DMS 273 (cell line): Measurements from ENCODE around the gene XRN2.
"Not testable (repeated sequence)": the region's sequence is repeated elsewhere in the genome, so short reads cannot be mapped to it uniquely, and the experiment has no call there.

Source experiments
- DNase-seq: peaks from one replicate; lab custom pipeline; 2025; ENCODE audit not compliant: unreplicated experiment; lab: John Stamatoyannopoulos, UW

The XRN2 gene

DNA sequence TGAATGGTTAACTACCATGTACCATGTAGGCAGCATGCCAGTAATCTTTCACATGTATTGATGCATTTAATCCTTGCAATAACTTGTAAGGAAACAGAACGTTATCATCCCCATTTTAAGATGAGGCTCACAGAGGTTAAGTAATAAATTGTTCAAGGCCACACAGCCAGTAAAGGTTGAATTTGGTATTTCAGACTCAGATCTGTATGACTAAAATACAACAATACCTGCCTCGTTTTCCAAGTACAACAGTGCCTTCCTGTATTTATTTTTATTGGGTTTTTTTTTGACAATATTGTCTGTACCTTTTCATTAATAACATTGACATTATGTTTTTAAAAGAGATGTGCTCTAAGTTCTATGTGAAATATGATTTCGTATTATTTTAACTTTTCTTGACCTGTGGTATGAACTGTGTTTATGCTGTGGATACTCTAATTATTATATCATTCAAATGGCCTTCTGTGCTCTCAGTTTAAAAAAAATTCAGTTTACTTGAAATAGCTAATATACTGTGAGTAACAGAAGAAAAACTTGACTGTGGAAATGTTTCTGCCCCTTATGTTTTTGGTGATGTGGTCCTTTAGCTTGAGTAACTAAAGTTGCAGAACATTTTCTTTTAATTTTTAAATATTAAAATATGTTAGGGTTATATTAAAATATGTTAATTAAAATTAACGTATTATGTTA, 39.7 kb downstream of the XRN2 start:
- no peak for DNase-seq

DNA sequence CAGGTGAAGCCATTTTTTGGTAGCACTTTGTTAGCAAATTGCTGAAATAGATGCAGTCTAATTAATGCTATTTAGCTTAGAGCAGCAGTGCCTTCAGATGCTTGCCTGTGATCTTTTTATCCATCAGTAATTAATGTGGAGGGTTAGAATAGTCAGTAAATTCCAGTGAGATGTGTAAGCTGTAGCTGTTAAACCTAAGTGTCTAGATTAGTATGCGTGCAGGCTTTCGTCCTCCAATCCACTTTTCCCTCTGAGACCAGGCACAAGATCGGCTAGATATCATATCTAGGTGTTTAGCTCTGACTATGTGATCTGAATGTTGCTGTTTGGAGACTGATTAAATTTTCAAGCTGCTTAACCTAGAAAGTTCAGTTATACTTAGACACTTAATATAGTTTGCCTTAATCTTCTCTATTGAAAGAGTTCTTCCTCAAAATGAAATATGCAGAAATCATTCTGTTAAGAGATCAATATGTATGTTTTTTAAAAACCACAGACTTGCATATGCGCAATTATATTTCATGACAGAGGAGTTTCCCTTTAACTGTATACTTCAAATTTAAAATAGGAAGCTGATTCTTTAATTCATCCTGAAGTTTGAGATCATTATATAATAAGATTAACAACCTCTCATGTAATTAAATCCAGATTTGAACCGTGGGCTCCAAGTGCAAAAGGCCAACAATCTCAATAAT, 41.2 kb downstream of the XRN2 start:
- DNase-seq = no peak

DNA sequence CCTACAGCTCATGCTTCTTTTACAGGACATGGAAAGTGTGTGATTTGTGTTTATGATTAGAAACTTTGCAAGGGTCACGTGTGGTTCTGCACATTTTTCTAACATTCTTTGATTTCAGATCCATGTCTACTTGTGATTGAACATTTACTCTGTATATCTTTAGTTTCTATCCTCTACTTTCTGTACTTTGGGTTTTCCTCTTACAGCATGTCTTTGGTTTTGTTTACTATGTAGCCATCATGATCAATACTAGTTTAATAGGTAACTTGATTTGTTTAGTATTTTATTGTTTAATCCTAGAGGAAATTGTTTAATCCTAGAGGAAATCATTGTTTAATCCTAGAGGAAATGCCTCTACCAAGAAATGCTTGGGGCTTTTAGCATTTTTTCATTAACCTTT, 41.8 kb downstream of the XRN2 start:
- DNase-seq = no peak

DNA sequence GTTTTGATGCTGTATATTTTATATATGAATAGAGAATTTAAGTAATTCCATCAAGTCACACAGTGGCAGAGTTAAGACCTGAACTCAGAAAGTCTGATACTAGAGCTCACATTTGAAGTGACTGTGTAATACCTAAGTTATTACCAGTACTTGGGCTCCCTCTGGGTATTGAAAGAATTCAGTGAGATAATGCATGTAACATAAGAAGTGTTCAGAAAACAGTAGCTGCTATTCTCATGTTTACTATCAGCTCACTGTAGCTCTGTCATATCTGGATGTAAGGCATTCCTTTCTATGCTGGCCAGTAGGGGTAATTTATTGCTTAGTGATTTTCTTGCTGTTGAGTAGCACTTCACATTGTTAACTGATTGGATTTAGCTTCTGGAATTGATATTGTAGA, 49.6 kb downstream of the XRN2 start:
- no peak for DNase-seq

DNA sequence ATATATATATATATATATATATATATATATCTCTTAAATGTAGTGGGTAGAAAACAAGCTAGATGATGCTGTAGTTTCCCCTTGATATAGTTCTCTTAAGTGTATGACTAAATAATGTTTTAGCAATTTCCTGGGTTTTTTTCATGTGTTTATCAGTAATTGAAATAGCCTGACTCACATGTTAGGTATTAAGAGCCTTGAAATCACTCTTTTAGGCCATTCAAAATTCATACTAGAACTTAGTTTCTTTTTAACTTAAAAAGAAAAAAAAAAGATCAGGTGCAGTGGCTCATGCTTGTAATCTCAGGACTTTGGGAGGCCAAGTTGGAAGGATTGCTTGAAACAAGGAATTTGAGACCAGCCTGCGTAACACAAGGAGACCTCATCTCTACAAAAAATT, 50.1 kb downstream of the XRN2 start:
- no peak for DNase-seq

DNA sequence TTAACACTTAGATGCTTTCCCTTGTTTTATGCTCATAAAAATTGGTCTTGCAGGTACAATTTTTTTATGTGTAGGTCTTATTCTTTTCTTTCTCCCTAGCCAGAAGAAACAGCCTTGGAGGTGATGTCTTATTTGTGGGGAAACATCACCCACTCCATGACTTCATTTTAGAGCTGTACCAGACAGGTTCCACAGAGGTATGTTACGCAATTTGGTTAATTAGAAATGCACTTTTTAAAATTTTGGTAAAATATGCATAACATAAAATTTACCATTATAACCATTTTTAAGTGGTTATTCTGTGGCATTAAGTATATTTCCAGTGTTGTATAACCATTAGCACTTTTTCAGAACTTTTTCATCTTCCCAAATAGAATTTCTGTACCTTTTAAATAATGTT, 52.9 kb downstream of the XRN2 start:
- DNase-seq = no peak

DNA sequence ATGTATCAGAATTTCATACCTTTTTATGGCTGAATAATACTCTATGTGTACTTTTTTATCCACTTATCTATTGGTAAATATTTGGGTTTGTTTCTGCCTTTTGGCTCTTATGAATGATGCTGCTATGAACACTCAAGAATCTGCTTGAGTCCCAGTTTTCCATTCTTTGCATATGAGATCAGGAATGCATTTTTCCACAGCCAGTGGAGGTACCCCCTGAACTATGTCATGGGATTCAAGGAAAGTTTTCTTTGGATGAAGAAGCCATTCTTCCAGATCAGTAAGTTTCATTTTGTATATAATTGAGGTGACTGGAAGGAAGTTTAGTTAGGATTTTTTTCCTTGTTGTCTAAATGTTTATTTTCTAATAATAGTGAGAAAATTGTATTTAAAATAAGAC, 53.3 kb downstream of the XRN2 start:
- DNase-seq = no peak

DNA sequence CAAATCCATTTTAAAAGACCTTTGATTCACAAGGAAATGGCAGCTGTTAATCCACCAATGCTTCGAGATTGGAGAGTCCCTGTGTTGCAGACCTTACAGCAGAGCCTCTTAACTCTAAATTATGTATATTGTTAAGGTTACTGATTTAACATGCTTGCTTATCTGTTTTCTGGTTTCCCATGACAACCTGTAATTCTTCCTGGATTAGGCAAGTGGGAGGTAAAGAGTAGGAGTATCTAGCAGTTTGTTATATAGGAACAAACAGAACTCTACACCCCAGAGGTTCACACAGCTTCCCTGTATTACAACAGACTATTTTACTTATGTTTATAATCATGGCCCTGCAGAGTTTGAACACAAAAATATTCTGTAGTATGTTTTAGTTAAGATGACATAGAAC, 54.7 kb downstream of the XRN2 start:
- DNase-seq = no peak

DNA sequence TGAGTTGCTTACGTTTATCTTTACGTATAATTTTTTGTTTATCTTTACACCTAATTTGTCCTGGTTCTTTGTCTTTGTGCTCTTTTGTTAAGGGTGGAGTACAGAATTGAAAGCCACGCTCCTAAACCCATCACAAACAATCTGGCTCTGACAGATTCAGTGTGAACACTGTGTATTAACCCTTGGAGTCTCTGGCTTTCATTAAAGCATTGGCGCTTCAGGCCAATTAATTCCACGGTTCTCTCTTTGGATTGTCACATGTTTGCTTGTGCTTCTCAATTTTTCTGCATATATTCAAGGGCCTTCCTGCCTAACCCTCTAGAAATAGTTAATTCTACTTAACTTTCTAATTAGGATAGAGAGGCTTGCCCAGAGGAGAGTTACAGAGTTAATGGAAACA, 55.6 kb downstream of the XRN2 start:
- no peak for DNase-seq

DNA sequence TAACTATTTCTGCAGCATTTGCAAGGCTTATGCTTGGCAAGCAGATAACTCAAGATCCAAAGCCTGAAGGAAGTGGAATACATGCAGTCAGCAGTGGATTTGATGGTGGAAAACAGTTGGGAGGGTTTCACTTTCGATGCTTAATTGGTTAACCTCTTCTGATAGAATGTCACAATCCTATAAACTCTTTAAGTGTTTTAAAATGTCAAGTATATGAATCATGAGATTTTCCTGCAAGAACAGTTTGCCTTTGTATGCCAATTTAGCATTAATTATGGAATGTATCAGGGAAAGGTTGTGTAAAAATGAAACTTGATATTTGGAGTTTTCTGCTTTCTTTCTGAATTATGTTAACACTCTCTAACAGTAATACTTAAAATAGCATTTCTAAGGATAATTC, 57.6 kb downstream of the XRN2 start:
- no peak for DNase-seq

DNA sequence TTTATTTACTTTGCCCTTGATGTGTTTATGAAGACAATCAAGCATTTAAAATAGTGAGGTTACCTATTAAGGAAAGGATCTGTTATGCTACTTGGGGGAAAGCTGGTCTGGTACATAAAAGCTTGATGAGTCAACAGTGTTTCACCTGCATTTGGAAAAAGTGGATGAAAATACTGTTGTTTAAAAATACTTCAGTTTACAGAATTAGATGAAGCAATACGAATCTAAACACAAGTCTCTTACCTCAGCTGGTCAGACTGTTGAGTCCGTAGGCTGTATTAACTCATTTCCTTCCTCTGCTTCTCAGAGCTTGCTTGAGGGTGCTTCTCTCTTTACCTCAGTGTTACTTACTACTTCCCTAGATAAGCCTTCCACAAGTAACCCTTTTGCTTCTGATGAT, 58.1 kb downstream of the XRN2 start:
- no peak for DNase-seq

DNA sequence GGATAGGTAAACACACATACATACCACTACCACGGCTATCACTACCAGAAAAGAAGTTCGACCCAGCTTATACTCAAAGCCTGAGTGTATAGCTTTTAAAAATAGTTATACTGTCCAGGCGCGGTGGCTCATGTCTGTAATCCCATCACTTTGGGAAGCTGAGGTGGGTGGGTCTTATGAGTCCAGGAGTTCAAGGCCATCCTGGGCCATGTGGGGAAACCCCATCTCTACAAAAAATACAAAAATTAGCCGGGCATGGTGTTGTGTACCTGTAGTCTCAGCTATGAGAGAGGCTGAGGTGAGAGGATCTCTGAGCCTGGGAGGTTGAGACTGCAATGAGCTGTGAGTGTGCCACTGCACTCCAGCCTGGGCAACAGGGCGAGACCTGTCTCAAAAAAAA, 61.3 kb downstream of the XRN2 start:
- DNase-seq = no peak

DNA sequence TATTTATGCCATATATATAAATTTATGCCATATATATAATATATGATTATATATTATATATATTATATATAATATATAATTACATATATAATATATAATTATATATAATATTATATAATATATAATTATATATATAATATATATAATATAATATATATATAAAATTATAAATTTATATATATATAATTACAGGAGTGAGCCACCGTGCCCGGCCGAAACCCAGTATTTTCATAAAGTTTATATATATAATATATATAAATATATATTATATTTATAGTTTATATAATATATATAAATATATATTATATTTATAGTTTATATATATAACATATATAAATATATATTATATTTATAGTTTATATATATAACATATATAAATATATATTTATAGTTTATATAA, 62.6 kb downstream of the XRN2 start:
- no peak for DNase-seq

DNA sequence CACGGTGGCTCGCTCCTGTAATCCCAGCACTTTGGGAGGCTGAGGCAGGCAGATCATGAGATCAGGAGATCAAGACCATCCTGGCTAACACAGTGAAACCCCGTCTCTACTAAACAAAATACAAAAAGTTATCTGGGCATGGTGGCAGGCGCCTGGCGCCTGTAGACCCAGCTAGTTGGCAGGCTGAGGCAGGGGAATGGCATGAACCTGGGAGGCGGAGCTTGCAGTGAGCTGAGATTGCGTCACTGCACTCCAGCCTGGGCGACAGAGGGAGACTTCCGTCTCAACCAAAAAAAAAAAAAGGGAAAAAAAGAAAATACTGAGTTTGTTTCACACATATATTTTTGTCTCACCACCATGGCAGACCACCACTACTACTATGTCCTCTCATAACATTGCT, 63.1 kb downstream of the XRN2 start:
- not testable (repeated sequence) for DNase-seq

DNA sequence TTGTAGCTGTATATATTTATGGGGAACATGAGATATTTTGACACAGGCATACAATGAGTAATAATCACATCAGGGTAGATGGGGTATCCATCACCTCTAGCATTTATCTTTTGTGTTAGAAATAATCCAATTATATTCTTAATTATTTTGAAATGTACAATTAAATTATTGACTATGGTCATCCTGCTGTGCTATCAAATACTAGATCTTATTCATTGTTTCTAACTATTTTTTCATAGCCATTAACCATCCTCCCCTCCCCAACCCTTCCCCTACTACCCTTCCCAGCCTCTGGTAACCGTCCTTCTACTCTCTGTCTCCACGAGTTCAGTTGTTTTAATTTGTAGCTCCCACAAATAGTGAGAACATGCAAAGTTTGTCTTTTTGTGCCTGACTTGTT, 65.7 kb downstream of the XRN2 start:
- DNase-seq = no peak

DNA sequence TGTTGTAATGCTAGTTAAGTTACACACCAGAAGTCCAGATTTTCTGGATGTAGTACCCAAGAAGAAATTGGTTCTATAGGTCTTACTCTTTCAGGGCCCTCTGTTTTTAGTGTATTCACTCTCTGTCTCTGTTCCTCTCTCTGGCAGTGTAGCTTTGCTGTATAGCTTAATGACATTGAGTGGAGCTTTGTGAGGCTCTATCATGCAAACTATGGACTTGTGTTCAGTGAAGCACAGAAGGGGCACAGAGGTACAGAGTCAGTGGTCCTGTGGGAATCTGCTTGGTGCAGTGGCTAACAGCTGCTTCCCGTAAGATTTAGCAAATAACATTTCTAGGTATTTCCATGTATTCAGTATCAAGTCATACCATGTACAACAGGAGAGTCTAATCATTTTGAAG, 68.1 kb downstream of the XRN2 start:
- no peak for DNase-seq

DNA sequence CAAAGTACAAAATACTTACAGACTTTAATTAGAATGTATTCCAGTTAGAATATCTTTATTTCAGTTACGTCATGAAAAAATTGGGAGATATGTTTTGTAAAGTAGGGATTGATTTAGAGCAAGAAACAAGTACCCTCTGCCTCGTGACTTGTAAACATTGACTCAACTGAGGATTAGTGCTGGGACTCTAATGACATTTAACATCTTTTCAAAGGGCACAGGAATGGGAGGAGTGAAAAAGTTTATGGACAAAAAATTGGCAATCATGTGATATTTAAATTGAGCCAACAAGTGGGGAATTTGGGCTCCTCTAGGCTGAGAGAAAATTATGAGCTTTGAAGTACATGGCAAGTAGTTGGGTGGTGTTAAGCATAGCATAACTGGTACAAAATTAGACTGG, 68.9 kb downstream of the XRN2 start:
- no peak for DNase-seq

DNA sequence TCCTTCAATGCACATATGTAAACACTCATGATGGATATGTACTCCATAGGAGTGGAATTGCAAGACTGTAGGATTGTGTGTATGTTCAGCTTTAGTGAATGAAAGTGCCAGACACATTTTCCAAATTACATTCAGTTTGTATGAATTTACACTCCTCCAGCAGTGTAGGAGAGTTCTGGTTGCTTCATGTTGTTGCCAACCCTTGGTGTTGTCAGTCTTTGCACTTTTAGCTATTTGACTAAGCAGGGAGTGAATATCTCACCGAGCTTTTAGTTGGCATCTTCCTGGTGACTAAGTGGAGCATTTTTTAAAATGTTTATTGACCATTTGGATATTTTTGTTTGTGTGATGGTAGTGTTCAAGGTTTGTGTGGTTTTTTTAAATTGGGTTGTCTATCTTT, 70.3 kb downstream of the XRN2 start:
- no peak for DNase-seq

DNA sequence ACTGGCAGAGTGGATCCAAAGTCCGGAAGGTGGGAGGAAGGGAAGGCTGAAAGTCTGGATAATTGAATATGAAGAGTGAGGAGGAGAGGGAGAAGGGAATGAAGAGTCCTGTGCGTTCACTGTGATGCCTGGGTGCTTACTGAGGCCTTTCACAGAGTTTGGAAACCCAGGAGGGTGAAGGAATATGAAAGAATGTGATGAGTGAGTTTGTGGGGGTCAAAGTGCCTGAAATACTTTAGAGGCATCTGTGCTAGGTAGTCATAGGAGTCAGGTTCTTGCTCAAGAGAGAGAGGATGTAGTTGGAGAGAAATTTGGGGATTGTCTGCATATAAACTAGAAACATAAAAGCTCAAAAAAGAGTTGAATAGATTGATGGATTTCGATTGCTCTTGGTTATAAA, 73.5 kb downstream of the XRN2 start:
- no peak for DNase-seq

DNA sequence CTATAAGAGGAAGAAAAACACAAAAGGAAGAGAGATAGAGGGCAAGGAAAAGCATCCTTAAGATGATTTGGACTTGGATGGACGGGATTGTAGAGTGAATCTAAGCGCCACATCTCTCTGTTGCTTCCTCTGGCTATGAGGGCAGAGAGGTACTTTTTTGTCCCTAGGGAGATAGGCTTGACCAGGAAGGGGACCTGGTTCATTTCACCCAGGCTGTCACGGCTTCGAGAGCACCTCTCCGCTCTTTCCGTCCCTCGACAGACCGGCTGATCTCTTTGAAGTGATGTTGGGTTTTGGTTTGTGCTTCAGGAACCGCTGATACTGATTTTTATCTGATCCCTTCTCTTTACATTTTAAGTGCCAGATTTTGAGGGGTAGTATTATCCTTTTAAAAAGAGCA, 74.6 kb downstream of the XRN2 start:
- DNase-seq = no peak

DNA sequence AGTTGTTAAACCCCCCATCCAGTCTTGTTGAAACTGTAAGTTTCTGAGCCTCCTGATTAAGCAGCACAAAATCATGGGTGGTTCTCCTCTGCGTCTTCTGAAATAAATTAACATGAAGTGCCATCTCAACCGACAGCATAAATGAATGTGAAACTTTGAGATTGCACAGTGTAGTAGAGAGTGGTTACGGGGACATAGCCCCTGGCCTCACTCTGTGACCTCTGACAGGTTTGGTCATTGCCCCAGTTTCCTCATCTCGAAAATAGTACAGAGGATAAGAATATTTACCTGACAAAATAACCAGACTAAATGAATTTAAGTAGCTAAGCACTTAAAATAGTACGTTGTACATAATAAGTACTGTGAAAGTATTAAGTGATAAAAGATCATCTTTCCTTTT, 75.1 kb downstream of the XRN2 start:
- no peak for DNase-seq

DNA sequence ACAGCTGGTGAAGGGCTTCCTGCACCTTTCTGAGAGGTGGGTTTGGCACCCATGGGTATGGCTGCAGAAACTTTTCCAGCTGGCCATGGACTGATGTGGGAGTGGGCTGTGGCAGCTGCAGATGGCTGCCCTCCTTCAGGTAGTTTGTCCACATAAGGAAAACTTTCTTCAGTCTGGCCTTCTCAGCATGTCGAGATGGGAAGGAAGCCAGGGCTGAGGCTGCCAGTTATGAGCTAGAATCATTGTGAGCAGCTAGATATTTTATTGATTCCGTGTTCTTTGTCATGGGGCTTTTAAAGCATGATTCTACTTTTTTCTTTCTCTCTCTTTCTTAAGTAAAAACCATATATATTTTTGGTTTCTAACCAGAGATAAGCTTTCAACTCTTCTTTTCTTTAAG, 77.6 kb downstream of the XRN2 start:
- DNase-seq = no peak

DNA sequence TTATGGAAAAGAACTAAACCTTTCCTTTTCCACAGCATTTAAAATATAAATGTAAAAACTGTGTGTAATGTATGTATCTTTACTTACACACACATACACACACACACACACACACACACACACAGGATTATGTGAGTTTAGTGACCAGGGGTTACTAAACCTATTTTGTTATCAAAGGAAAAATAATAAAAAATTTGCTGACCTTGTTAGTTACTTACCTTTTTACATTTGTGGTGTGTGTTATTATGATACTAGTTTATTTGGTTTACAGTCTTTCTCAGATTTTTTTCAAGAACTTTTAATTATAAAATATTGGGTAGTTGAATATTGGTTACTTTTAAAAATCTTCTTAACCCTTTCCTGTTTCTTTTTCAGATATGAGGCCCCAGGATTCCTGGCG, 78.5 kb downstream of the XRN2 start:
- no peak for DNase-seq
